Activated CD8-positive, alpha-beta memory T cell treated with anti-CD3 and anti-CD28 coated beads for 1 hour (primary cell): ENCODE measurements around the gene ADCY7.
"Not testable (repeated sequence)": the region's sequence is repeated elsewhere in the genome, so short reads cannot be mapped to it uniquely, and the experiment has no call there.

ENCODE experiments used
- DNase-seq, 2 donors: peaks; one replicate each; pipeline ENCODE4 v3.0.0-alpha.2; 2020; ENCODE audit warnings: low read depth in 1 of 2; ENCODE audit errors: extremely low read depth in 1 of 2

Gene ADCY7

DNA sequence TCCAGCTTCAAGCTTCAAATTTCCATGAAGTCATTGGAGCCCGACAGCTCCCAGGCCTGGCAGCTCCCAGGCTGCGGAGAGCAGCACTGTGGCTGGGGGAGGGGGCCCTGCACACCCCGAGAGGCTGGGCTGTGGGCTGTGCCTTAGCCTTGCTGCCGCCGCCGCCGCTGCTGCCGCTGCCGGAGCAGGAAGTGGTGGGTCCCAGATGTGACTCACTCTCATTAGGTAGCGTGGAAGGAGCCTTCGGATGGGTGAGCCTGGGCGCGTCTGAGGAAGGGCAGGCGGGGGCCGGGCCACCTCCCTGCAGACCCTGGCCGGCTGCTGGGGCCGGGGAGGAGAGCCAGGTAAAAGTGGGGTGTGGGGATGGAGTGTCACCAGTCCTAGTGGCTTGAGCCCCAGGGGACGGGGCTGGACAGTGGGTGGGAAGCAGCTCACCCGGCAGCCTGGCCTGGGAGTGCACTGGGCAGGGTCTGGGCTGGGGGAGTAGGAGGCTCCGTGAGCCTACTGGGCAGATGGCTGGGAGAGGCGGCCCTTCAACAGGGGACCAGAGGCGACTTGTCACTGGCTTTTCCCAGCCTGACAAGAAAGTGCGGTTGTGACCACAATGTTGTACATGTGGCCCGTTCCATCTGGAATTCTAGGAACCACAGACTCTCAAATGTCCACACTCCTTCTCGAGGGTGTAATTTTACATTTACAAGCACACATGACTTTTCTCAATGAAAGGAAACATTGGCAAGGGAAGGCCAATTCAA, at the start of gene ADCY7:
ADCY7 (plus strand) TSS at position 215 of the 755 bp plus-strand sequence. CDS start 21,629 bp downstream, outside the sequence.
- peak; percentile 72 to 73 for DNase-seq

DNA sequence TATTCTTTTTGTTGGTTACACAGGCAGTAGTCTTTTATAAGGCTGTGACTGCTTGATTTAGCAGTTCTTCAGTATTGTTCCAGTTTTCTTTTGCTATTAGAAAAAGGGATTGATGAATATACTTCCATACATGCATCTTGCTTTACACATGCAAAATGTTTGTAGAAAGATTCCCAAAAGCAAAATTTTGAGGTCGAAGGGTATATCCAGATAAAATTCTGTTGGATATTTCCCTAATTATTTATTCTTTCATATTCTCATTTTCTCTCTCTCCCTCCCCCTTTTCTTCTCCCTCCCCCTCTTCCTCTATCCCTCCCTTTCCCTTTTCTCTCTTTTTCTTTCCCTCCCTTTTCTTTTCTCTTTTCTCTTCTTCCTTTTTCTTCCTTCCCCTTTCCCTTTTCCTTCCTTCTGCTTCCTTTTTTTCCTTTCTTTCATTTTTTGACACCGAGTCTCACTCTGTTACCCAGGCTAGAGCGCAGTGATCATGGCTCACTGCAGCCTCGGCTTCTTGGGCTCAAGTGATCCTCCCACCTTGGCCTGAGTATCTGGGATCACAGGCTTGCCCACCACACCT, 46.9 kb upstream of the ADCY7 start:
- DNase-seq: no peak

DNA sequence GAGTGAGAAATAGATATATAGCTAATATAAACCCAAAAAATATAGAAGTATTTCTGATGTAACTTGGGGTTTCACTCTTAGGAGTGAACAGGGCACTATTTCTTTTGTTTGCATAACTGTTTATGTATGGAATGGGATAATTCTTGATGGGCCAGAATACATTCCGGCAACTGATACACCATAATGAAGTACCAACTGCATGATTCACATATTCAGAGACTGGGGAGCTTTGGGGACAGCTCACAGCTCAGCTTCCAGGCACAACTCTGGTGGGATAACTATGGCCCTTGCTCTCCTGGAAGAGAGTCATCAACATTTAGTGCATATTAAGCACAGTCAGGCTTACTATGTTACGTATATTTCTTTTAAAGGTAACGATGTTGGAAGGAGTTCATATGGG, 42.1 kb upstream of the ADCY7 start:
- no peak for DNase-seq

DNA sequence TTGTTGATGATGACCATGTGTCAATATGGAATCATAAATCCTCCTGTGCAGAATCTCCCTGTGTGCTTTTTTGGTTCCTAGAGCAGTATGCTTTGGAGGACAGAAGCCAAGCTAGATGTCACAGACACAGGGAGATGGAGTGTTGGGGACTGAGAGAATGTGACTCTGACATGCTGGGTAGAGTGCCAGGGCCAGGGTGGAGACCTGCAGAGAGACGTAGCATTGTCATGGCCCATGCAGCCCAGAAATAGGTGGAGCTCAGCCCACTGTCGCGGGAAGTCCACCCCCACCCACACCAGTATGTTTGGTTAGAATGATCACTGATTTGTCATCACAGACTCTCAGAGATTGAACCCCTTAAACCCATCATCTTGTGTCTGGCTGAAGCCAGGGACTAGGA, 39.2 kb upstream of the ADCY7 start:
- no peak for DNase-seq

DNA sequence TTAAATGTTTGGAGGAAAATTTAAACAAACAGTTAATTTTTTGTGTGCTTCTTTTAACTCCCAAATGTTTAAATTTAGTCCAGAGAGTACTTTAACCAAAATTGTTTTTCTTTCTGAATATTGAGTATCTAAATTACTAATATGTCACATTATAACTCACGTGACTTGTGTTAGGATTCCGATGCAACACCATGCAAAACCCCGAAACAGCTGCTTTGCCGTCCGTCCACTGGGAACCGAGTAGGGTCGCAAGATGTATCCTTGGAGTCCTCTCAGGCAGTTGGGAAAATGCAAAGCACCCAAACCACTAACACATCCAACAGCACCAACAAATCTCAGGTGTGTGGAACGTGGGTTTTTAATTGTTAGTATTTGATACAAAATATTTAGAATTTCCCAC, 38.7 kb upstream of the ADCY7 start:
- no peak for DNase-seq

DNA sequence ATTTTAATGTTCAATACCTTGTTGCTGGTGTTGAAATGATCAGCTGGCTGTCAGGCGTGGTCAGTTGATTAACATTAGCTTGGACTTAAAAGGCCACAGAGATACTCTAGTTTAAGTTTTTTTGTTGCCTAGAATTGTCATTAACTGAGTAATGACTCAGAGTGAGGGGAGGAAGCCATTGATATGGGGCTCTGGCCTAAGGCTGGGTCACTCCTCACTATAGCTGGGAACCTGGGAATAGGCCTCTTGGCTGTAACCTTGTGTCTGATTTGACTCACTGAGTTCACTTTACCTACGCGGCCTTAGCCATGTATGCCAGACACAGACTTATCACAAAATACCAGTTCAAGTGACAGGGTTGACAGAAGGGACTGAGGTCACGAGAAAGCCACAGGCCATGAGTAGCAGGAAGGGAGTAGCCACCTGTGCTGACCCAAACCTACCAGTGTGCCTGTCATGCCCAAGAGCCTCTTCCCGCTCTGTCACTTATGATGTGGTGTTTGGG, 37.9 kb upstream of the ADCY7 start:
- DNase-seq: no peak

DNA sequence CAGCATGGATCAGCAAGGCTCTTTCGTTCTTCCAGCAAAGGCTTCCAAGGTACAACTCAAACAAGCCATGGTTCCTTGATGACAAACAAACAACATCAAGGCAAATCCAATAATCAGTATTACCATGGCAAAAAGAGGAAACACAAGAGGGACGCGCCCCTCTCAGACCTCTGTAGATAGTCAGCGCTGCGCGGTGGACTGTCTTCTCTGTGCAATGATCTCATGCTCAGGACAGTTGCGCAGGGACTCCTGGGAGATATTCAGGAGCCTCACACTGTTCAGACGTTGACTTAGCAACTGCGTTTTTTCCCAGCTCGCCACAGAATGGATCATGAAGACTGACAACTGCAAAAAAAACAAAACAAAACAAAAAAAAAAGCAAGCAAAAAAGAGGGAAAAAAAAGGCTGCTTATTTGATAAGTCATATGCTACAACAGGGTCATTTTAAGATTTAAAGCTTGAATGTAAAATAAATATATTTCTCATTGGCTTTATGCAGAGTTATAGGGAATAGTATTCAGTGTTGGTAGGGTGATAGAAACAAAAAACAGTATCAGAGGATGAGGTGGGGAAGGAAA, 37.1 kb upstream of the ADCY7 start:
- no peak for DNase-seq

DNA sequence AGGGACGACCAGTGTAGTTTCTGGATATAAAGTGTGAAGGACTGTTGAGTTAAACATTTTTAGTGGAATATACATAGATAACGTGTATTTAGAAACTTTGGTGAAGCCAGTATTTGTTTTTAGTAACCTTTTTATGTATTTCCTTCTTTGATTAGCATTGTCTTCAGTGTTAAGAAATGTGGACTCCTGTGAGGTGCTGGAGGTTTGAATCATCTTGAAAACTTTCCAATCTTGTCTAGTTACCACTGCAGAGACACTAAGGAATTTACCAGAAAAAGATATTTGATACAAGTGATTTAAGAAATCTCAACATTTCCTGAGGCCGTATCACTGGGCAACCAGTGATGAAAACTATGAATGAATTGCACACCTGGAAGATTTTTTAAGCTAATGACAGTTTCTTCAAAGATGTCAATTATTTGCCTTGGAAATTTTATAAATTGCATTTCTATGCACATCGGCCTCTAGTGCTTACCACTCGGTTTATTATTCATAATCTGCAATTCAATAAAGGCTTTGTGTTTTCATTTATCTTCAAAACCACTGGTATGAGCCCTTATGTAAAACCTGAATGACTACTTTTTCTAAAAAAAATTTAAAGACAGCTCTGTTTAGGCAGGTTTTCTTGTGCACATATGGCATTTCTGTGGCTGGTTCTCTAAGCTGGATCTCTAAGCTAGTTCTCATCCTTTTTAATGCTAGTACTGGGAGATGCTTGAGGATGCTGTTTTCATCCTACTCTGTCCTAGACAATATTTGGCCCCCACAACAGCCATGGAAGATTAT, 31.4 kb upstream of the ADCY7 start:
- no peak for DNase-seq

DNA sequence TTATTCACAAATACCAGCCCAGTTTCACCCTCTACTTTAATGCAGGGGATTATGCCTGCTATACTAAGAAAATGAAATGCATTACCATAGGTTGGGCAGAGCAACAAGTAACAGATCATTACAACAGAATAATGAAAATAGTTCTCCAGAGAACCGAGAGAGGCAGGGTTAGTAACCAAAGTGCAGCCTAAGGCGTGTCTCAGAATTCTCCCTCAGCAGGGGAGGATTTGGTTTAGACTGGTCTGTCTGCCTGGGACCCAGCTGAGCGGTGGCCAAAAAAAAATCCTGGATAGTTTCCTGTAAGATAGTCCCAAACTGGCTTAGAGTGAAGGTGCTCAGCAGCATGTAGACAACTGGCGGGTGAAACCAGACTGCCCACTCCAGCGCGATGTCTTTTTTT, 30.8 kb upstream of the ADCY7 start:
- DNase-seq: no peak

DNA sequence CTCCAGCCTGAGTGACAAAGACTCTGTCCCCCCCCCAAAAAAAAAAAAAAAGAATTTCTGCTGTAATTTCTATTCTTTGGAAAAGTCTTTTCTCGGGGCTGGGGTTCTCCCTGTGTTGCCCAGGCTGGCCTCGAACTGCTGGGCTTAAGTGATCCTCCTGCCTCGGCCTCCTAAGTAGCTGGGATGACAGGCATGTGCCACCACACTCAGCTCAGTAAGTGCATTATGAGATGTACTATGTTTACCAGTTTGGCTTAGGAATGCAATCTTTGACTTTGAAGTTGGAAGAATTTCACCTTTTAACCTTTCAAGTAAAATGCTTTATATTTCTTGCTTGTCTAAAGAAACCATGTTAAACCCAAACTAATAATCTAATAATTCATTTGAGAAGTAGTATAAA, 28.0 kb upstream of the ADCY7 start:
- DNase-seq: no peak

DNA sequence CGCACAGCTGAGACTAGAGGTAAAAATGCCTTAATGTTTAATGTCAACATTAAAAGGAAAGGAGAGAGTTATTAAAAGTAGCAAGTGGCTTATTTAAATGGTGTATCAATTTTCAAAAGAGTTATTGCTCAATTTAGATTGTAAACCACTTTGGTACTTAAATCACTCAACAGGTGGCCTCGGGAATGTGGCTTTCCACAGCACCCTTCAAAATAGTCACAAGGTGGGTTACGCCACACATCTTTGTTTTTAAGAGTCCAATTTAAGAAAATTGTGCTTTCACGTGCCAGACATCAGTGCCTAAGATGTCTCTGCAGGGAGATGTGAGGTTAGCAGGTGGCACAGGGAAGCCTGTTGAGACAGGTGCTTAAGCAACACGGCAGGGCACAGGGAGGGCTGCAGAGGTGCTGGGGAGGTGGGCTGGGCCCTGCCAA, 27.5 kb upstream of the ADCY7 start:
- DNase-seq: no peak

DNA sequence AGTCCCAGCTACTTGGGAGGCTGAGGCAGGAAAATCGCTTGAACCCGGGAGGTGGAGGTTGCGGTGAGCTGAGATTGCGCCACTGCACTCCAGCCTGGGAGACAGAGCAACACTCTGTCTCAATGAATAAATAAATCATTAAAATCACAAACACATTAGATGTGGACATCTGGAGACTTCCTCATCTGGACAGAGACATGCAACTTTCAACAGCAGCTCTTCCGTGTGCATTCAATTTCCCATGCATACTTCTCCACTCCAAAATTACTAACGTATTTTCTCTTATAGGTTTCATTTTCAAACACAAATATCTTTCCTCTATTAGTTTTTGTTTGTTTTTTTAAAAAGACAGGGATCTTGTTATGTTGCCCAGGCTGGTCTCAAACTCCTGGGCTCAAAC, 23.3 kb upstream of the ADCY7 start:
- not testable (repeated sequence) for DNase-seq

DNA sequence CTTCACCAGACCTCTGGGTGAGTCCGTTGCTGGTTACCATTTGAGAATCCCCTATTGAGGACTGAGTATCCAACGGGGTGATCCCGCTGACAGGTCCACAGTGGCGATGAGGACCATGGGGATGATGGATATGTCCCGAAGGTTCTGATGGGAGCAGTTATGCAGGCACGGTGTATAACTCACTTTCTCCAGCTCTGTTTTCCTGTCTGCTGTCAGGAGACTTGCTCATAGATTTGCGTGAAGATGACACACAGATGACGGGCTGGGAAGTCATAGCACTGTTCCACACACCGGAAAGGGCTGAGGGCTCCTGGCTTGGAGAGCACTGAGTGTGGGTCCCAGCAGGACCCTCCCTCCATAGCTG, 22.2 kb upstream of the ADCY7 start:
- DNase-seq: no peak

DNA sequence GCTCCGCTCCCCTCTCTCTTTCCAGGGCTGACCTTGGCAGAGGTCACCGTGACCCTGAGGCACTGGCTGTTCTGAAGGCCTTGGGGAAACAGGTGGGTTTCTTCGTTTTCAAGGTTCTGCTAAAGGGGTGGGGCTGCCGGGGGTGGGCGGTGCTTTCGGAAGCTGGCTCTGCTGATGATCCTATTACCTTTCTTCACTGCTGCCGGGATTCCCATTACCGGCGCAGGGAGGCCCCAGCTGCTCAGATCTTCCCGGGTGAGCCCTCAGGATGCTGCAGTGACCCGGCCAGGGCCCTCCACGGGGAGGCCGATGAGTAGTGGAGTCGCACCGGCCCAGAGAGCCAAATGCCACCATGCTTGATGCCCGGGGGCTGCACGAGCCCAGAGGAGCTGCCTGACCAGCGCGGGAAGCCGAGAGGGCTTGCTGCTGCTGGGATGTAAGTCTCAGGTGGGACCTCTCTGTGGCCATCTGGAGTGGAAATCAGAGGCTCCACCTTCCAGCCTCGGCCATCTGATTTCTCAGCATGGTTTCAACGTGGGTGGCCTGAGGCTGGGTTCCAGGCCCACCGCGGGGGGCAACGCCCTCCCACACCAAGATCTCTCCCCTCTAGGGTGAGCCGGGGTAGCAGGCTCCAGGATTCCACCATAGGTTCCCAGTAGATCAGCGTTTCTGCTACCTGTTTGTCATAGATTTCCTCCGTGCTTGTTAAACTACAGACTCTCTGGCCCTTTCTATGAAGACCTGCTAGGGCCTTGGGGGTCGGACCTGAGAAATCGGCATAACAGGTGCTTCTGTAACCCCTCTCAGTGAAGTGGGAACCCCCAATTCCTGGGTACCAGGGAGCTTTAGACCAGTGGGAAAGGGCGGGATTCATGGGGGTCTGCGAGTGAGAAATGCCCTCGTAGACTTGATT, 21.6 kb upstream of the ADCY7 start:
- DNase-seq: no peak

DNA sequence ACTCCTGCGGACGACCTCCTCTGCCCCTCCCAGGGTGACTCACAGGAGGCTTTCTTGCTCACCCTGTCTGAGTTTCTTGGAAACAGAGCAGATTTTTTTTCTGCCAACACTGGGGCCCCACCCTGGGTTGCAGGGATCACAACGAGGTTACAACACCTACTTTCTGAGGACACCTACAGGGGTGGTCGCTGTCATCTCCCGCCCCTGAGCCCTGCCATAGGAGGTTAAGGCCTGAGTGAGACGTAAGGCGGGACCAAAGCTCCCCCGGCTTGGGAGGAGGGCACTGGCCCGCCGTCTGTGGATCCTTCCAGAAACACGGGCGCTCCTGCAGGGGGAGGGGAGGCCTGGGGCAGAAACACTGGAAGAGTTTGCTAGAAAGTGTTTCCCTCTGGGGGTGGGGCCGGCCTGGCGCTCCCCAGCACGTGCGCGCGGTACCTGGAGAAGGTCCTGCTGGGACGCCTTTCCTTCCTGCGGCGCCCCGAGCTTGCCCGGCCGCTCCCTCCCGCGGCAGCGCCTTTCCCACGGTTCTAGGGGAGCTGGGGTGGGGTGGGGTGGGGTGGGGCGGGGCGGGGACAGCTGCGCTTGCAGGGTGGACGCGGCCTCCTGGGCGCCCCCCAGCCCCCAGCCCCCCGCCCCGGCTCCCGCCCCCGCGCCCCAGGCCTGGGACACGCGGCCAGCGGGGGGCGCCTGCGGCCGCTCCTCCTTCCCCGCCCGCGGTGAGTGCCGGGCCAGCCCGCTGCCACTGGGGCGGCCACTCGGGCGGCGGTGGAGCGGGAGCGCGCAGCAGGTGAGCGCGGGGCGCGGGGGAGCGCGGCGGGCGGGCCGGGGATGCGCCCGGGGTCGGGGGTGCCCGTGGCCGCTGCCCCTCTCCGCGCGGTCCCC, 20.7 kb upstream of the ADCY7 start:
- peak; percentile 23 to 35 for DNase-seq

DNA sequence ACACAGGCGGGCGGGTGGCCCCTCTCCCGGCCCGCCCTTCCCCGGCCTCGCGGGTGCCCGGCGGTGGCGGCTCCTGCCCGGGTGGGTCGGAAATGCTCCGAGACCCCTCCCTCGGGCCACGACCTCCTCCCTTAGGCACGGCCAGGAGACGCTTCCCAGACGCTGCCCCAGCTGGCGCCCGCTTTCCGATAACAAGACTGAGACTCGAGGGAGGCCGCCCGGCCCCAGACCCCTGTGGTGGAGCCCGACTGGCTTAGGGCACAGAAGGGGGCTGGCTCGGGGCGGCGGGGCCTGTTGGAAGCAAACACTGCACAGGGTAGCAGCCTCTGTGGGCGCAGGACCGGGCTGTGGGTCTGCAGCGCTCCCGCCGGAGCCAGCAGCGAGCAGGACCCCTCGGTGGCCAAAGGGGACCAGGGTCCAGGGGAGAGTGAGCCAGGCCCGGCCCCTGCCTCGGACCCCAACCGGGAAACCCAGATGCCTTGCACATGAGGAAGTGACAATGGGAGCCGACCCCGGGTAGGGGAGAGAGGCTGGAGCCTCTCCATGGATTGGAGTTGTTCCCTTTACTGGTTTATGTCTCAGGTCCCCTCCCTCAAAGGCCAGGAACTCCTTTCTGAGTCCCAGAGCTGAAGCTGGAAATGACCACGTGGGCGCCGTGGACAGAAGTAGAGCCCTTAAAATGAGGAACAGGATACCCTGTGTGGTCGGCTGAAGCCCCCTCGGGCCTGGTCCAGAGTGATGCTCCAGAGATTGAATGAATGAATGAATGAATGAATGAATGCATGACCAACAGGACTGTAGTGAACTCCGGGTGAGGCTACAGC, 19.8 kb upstream of the ADCY7 start:
- no peak for DNase-seq

DNA sequence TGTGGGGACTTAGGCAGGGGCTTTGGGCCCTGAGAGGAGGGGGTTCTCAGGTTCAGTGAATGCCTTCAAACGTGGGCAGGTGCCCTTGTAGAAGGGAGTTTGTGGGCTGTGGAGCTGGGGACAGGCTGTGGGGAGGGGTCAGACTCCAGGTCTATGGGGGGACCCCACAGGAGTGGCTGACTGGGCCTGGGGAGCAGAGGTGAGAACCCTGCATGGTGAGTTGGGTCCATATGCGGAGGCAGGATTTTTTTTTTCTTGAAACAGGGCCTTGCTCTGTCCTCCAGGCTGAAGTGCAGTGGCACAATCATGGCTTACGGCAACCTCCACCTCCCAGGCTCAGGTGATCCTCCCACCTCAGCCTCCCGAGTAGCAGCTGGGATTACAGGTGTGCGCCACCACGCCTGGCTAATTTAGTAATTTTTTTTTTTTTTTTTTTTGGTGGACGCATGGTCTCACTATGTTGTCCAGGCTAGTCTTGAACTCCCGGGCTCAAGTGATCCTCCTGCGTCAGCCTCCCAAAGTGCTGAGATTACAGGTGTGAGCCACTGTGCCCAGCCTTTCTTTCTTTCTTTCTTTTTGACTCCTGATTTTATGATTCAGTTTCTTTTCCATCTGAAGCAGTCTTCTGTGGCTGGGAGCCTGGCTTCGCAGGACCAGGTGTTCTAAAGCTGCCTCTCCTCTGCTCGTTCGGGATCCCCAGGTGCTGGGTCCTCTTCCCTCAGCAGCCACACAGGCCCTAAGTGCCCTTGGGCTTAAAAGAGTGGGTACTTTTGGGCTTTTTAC, 19.0 kb upstream of the ADCY7 start:
- DNase-seq: no peak
